SHP77 treated with DMSO at 0.1 percent for 48 hours (cell line): Measurements from ENCODE around the gene GEMIN4.
"Not testable (repeated sequence)": the region's sequence is repeated elsewhere in the genome, so short reads cannot be mapped to it uniquely, and the experiment has no call there.

Source experiments
- DNase-seq: peaks from one replicate; lab custom pipeline; 2025; lab: John Stamatoyannopoulos, UW

GEMIN4 gene

GRCh38 chr17:699345-699744, 52.7 kb downstream of the GEMIN4 start:
- no peak for DNase-seq

- not testable (repeated sequence) for DNase-seq
Measured at GRCh38 chr17:698096-698495, 54.0 kb downstream of the GEMIN4 start.

- DNase-seq: no peak
Measured at GRCh38 chr17:697682-698081, 54.4 kb downstream of the GEMIN4 start.

GRCh38 chr17:696369-696768, 55.7 kb downstream of the GEMIN4 start:
- DNase-seq: no peak
